ENCODE measurements around the gene SHANK3.

DNA sequence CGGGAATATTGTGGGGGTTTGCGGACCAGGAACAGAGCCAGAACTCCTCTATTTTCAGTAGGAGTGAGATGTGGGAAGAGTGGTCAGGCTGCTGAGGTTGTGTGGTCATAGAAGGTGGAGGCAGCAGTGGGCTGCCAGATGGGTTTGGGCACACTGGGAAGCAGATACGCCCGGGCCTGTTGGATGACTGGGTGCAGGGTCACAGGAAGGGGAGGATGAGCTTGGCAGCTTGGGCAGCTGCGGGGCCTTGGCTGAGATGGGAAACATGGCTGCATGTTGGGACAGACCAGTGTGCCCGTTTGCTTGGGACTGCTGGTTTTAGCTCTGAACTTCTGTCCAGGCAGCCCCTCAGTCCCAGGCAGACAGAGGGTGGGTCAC, 11.4 kb downstream of the SHANK3 start:
- TF ChIP-seq, protein P1, sequence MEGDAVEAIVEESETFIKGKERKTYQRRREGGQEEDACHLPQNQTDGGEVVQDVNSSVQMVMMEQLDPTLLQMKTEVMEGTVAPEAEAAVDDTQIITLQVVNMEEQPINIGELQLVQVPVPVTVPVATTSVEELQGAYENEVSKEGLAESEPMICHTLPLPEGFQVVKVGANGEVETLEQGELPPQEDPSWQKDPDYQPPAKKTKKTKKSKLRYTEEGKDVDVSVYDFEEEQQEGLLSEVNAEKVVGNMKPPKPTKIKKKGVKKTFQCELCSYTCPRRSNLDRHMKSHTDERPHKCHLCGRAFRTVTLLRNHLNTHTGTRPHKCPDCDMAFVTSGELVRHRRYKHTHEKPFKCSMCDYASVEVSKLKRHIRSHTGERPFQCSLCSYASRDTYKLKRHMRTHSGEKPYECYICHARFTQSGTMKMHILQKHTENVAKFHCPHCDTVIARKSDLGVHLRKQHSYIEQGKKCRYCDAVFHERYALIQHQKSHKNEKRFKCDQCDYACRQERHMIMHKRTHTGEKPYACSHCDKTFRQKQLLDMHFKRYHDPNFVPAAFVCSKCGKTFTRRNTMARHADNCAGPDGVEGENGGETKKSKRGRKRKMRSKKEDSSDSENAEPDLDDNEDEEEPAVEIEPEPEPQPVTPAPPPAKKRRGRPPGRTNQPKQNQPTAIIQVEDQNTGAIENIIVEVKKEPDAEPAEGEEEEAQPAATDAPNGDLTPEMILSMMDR (optimal IDR thresholded peaks at IDR 0.05 in 1 of 3, IDR thresholded peaks at IDR 0.05 in 1 of 3, conservative IDR thresholded peaks at IDR 0.05 in 1 of 3; ENCODE audit: extremely low read depth in 1 of 3, insufficient read depth in 2 of 3, low read length in 3 of 3): no peak
- no peak for TF ChIP-seq EZH2 (IDR thresholded peaks at IDR 0.05; ENCODE audit: low read length)
